ENCODE results near the gene PLEKHB2. TPM values are rescaled to one million over a fixed set of nuclear protein-coding genes. Genes with fewer than 3 reads are reported as not detected.

Gene PLEKHB2
- total RNA-seq (2021; fragmentation: NEBNext Ultra II Directional; extraction: Animal tissue kit (Norgen Biotek cat#: 25700)), result 10 to 100 TPM; 87.3 to 96.2 (median 93.6) TPM
- long read RNA-seq, full-length matches to known transcripts, result 41 of 160 reads
- long read RNA-seq, partial matches to known transcripts, result 7 of 160 reads
- long read RNA-seq, other reads (novel, unspliced or antisense), result 112 of 160 reads

- H3K36me3 Mint-ChIP-seq (ENCODE audit: low read depth), result peaks cover 10% of the 10 kb centered on the region
- H3K4me1 Mint-ChIP-seq (ENCODE audit: low read depth), result peaks cover 28% of the 10 kb centered on the region
- no peaks in the 10 kb centered on the region; the same call in 1 of the 2 replicates for H3K27me3 Mint-ChIP-seq (ENCODE audit: insufficient read depth)
- DNase-seq, result peak; percentile 81
- H3K9me3 Mint-ChIP-seq, result no peaks in the 10 kb centered on the region
- peak within 1 kb of the TSS; percentile 90 for H3K27ac Mint-ChIP-seq
- peak; percentile 58; the same call in 1 of the 2 replicates for TF ChIP-seq CTCF (IDR thresholded peaks at IDR 0.05)
- H3K4me3 Mint-ChIP-seq, result peak within 1 kb of the TSS; percentile 95
These were observed at the start of gene PLEKHB2 for GRCh38 chr2:131105156-131105949. TSS of gene PLEKHB2 (plus strand) at chr2:131105336. CDS start at chr2:131120942, 15,606 bp downstream.

GRCh38 chr2:131056204-131056931, 48.8 kb upstream of the PLEKHB2 start:
- peak overlapping the region; percentile 92 for H3K27ac Mint-ChIP-seq
- peaks cover 3% of the 10 kb centered on the region; the same call in 1 of the 2 replicates for H3K27me3 Mint-ChIP-seq (ENCODE audit: insufficient read depth)
- TF ChIP-seq CTCF (IDR thresholded peaks at IDR 0.05), result no peak
- DNase-seq, result no peak
- H3K9me3 Mint-ChIP-seq, result no peaks in the 10 kb centered on the region
- peaks cover 60% of the 10 kb centered on the region for H3K36me3 Mint-ChIP-seq (ENCODE audit: low read depth)
- H3K4me1 Mint-ChIP-seq (ENCODE audit: low read depth), result peaks cover 43% of the 10 kb centered on the region
- H3K4me3 Mint-ChIP-seq, result peak overlapping the region; percentile 74

GRCh38 chr2:131056932-131057287, 48.2 kb upstream of the PLEKHB2 start:
- H3K4me3 Mint-ChIP-seq, result no peak overlapping the region; the same call in 1 of the 2 replicates
- H3K9me3 Mint-ChIP-seq, result no peaks in the 10 kb centered on the region
- H3K36me3 Mint-ChIP-seq (ENCODE audit: low read depth), result peaks cover 57% of the 10 kb centered on the region
- peak overlapping the region; percentile 92 for H3K27ac Mint-ChIP-seq
- no peak for TF ChIP-seq CTCF (IDR thresholded peaks at IDR 0.05)
- H3K4me1 Mint-ChIP-seq (ENCODE audit: low read depth), result peaks cover 48% of the 10 kb centered on the region
- H3K27me3 Mint-ChIP-seq (ENCODE audit: insufficient read depth), result peaks cover 3% of the 10 kb centered on the region; the same call in 1 of the 2 replicates
- no peak for DNase-seq

GRCh38 chr2:131058214-131058843, 46.8 kb upstream of the PLEKHB2 start:
- no peak for DNase-seq
- H3K36me3 Mint-ChIP-seq (ENCODE audit: low read depth), result peaks cover 46% of the 10 kb centered on the region
- peaks cover 51% of the 10 kb centered on the region for H3K4me1 Mint-ChIP-seq (ENCODE audit: low read depth)
- no peaks in the 10 kb centered on the region for H3K9me3 Mint-ChIP-seq
- peak overlapping the region; percentile 21; the same call in 1 of the 2 replicates for H3K27ac Mint-ChIP-seq
- no peak overlapping the region for H3K4me3 Mint-ChIP-seq
- peaks cover 3% of the 10 kb centered on the region; the same call in 1 of the 2 replicates for H3K27me3 Mint-ChIP-seq (ENCODE audit: insufficient read depth)
- TF ChIP-seq CTCF (IDR thresholded peaks at IDR 0.05), result no peak

- Mint-ChIP-seq H3K4me1 (ENCODE audit: low read depth) (peaks cover 51% of the 10 kb centered on the region), H3K36me3 (ENCODE audit: low read depth) (peaks cover 45% of the 10 kb centered on the region), H3K27me3 (ENCODE audit: insufficient read depth) (peaks cover 3% of the 10 kb centered on the region; the same call in 1 of the 2 replicates), H3K4me3 (no peak overlapping the region), H3K9me3 (no peaks in the 10 kb centered on the region), H3K27ac (no peak overlapping the region)
- DNase-seq, result no peak
- no peak for TF ChIP-seq CTCF (IDR thresholded peaks at IDR 0.05)
These were observed 46.2 kb upstream of the PLEKHB2 start for GRCh38 chr2:131058920-131059319.
